Neural cell (in vitro differentiated cells): ENCODE data around the gene TRPM2.

Source experiments
- CTCF ChIP-seq: fragments of 450-650 bp; IDR thresholded peaks from 2 replicates; pipeline ENCODE4 v1.5.1; 2014; ENCODE audit warnings: antibody characterized with exemption, mild to moderate bottlenecking, moderate library complexity; ENCODE audit not compliant: poor library complexity, severe bottlenecking
- EZH2 ChIP-seq: fragments of 200-600, 300-800 bp; shearing (Covaris generic), sonication (generic); IDR thresholded peaks from 2 replicates; pipeline ENCODE4 v1.6.1; 2014; ENCODE audit warnings: antibody characterized with exemption, low read length, borderline replicate concordance, mild to moderate bottlenecking; ENCODE audit not compliant: insufficient read depth, poor library complexity, severe bottlenecking
- RAD21 ChIP-seq: fragments of 450-650 bp; conservative IDR thresholded peaks from 2 replicates; pipeline ENCODE4 v1.6.1; 2014; ENCODE audit warnings: antibody characterized with exemption, mild to moderate bottlenecking, moderate library complexity
- REST ChIP-seq: IDR thresholded peaks from 2 replicates; pipeline ENCODE4 v1.6.1; 2012; ENCODE audit warnings: borderline replicate concordance
- SMC3 ChIP-seq: fragments of 450-650 bp; conservative IDR thresholded peaks from 2 replicates; pipeline ENCODE4 v1.6.1; 2014; ENCODE audit warnings: antibody characterized with exemption, mild to moderate bottlenecking, moderate library complexity; ENCODE audit not compliant: poor library complexity

DNA sequence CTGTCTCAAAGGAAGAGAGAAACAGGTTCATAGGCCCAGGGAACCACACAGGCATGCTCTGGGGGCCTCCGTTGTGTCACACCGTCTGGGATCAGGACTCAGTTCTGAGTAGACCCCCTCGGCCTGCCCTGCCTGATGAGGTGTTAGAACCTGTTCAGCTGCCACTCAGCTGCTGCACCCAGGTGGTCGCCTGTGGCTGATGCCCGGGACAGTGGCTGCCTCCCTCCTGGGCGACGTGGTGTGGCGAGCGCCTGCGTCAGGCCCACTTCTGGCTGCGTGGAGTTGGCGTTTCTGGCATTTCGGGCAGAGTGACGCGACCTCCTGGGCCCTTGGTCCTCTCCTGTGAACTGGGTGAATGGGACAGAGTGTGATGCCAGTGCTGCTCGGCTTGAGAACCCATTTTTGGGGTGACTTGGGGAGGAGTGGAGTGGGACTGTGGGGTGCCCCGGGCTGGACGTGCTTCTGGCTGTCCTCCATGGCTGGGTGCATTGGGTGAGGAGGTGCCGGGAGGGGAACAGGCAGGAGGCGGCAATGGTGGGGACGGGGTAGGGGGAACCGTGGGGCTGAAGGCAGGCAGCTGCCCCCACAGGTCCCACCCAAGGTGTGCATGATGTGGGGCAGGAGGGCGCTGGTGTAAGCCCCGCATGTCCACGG is 25.1 kb upstream of the TRPM2 start:
- TF ChIP-seq CTCF, result no peak
- TF ChIP-seq REST, result no peak
- no peak for TF ChIP-seq SMC3
- TF ChIP-seq RAD21, result no peak
- no peak for TF ChIP-seq EZH2
